Mesenchymal stem cell (in vitro differentiated cells and primary cell): ENCODE results near the gene NAT10.

ENCODE experiments used
- DNase-seq: peaks from one replicate; pipeline ENCODE4 v3.0.0-alpha.2; 2013
- H2AFZ ChIP-seq: one replicate; pipeline ENCODE4 v1.6.1; 2013; ENCODE audit warnings: low read depth, mild to moderate bottlenecking, control low read depth, inconsistent platforms, low read length, moderate library complexity
- H2AK5ac ChIP-seq: 2 replicates; pipeline ENCODE4 v1.6.1; 2013; ENCODE audit warnings: low read length, moderate library complexity, mild to moderate bottlenecking, inconsistent platforms; ENCODE audit not compliant: severe bottlenecking
- H2BK120ac ChIP-seq: one replicate; pipeline ENCODE4 v1.6.1; 2013; ENCODE audit warnings: low read depth, mild to moderate bottlenecking, inconsistent platforms, low read length, moderate library complexity
- H2BK12ac ChIP-seq, 2 experiments: one replicate each; pipeline ENCODE4 v1.6.1; 2013; ENCODE audit warnings: inconsistent platforms in 2 of 2, low read length in 2 of 2, mild to moderate bottlenecking in 2 of 2, moderate library complexity in 2 of 2, control low read depth in 1 of 2
- H2BK15ac ChIP-seq: one replicate; pipeline ENCODE4 v1.6.1; 2013; ENCODE audit warnings: mild to moderate bottlenecking, low read depth, inconsistent platforms; ENCODE audit not compliant: poor library complexity, severe bottlenecking
- H2BK5ac ChIP-seq: 2 replicates; pipeline ENCODE4 v1.6.1; 2013; ENCODE audit warnings: low read depth, mild to moderate bottlenecking, low read length, control low read depth, inconsistent platforms; ENCODE audit not compliant: poor library complexity, severe bottlenecking
- H3K14ac ChIP-seq, 2 experiments: one replicate each; pipeline ENCODE4 v1.6.1; 2013; ENCODE audit warnings: inconsistent platforms in 2 of 2, low read length in 2 of 2, control low read depth in 1 of 2, mild to moderate bottlenecking in 1 of 2, moderate library complexity in 1 of 2
- H3K18ac ChIP-seq, 2 experiments: one replicate each; pipeline ENCODE4 v1.6.1; 2013; ENCODE audit warnings: inconsistent platforms in 2 of 2, low read length in 2 of 2, control low read depth in 1 of 2, low read depth in 1 of 2, mild to moderate bottlenecking in 1 of 2
- H3K23ac ChIP-seq, 2 experiments: one replicate each; pipeline ENCODE4 v1.6.1; 2013; ENCODE audit warnings: inconsistent platforms in 2 of 2, low read length in 2 of 2, mild to moderate bottlenecking in 2 of 2, moderate library complexity in 2 of 2, control low read depth in 1 of 2
- H3K27ac ChIP-seq: 2 replicates; pipeline ENCODE4 v1.5.1; 2013; ENCODE audit warnings: mild to moderate bottlenecking, moderate library complexity, low read length, control low read depth, inconsistent platforms; ENCODE audit not compliant: poor library complexity, severe bottlenecking
- H3K27me3 ChIP-seq, 2 experiments: 2 replicates each; pipeline versions ENCODE4 v1.6.1 to v1.7.0; 2013; ENCODE audit warnings: low read length in 2 of 2, mild to moderate bottlenecking in 2 of 2, moderate library complexity in 2 of 2, control low read depth in 1 of 2, inconsistent platforms in 1 of 2; ENCODE audit not compliant: control insufficient read depth in 1 of 2, insufficient read depth in 1 of 2
- H3K36me3 ChIP-seq, 2 experiments: 2 replicates each; pipeline versions ENCODE4 v1.6.1 to v1.7.0; 2013; ENCODE audit warnings: low read length in 2 of 2, control low read depth in 1 of 2, inconsistent platforms in 1 of 2, low read depth in 1 of 2, mild to moderate bottlenecking in 1 of 2; ENCODE audit not compliant: insufficient read depth in 2 of 2, control insufficient read depth in 1 of 2
- H3K4ac ChIP-seq, 2 experiments: one replicate each; pipeline ENCODE4 v1.6.1; 2013; ENCODE audit warnings: inconsistent platforms in 2 of 2, low read length in 2 of 2, mild to moderate bottlenecking in 2 of 2, moderate library complexity in 2 of 2, control low read depth in 1 of 2, low read depth in 1 of 2
- H3K4me1 ChIP-seq: 2 replicates; pipeline ENCODE4 v1.6.1; 2013; ENCODE audit warnings: low read depth, low read length, control low read depth; ENCODE audit not compliant: control insufficient read depth, insufficient read depth
- H3K4me2 ChIP-seq: 2 replicates; pipeline ENCODE4 v1.6.1; 2013; ENCODE audit warnings: low read length, mild to moderate bottlenecking, inconsistent platforms; ENCODE audit not compliant: poor library complexity, severe bottlenecking
- H3K4me3 ChIP-seq, 2 experiments: 2 replicates each; pipeline versions ENCODE4 v1.5.1 to v1.7.0; 2013; ENCODE audit warnings: low read length in 2 of 2, mild to moderate bottlenecking in 2 of 2, control low read depth in 1 of 2, low read depth in 1 of 2; ENCODE audit not compliant: insufficient read depth in 1 of 2
- H3K79me1 ChIP-seq: replicated peaks from 2 replicates; pipeline ENCODE4 v1.6.1; 2013; ENCODE audit warnings: mild to moderate bottlenecking, control low read depth, low read length, inconsistent platforms; ENCODE audit not compliant: poor library complexity, severe bottlenecking
- H3K9ac ChIP-seq: 2 replicates; pipeline ENCODE4 v1.7.0; 2013; ENCODE audit warnings: mild to moderate bottlenecking, low read length, moderate library complexity
- H3K9me3 ChIP-seq: 2 replicates; pipeline ENCODE4 v1.7.0; 2013; ENCODE audit warnings: mild to moderate bottlenecking, low read length; ENCODE audit not compliant: control insufficient read depth
- H4K8ac ChIP-seq: one replicate; pipeline ENCODE4 v1.6.1; 2013; ENCODE audit warnings: inconsistent platforms, mild to moderate bottlenecking, low read length, moderate library complexity
- H4K91ac ChIP-seq: one replicate; pipeline ENCODE4 v1.6.1; 2013; ENCODE audit warnings: mild to moderate bottlenecking, low read length, inconsistent platforms
- WGBS: methylation state at CpG from one replicate; pipeline ENCODE4 v1.1.7; 2013; ENCODE audit warnings: mixed read lengths; 5-methylcytosine and 5-hydroxymethylcytosine counted together

The NAT10 gene

DNA sequence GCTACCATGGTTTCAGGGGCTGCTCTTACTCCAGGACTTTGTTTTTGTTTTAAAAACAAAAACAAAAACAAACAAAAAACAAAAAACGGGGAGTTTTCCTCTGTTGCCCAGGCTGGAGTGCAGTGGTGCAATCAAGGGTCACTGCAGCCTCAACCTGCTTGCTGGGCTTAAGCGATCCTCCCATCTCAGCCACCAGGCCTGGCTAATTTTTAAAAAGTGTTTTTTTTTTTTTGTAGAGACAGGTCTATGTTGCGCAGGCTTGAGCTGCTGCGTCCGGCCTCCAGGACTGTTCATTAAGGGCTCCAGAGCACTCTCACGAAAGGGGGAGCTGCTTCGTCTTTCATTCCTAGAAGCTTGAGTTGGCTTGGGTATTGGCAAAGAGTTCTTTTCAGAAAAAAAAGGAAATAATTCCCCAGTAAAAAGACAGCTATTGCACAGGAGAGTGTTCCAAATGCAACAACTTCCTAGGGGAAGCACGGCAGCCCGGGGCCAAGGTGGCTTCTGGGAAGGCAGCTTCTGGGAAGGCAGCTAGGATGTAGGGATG is 78.5 kb downstream of the NAT10 start:
- H3K36me3 ChIP-seq, result peaks cover 0 to 22% of the 10 kb centered on the region in 2 experiments
- H3K4me2 ChIP-seq, result no peak overlapping the region
- H3K14ac ChIP-seq, result no peak overlapping the region
- H3K4me1 ChIP-seq, result peaks cover 12% of the 10 kb centered on the region
- no peak overlapping the region for H3K9ac ChIP-seq
- H3K4ac ChIP-seq, result no peak overlapping the region
- H3K4me3 ChIP-seq, result no peak overlapping the region
- no peak overlapping the region for H3K23ac ChIP-seq
- no peaks in the 10 kb centered on the region for H3K9me3 ChIP-seq
- H4K91ac ChIP-seq, result no peak overlapping the region
- no peak overlapping the region for H2BK12ac ChIP-seq
- DNase-seq, result no peak
- H4K8ac ChIP-seq, result no peak overlapping the region
- H3K79me1 ChIP-seq, result peaks cover 46% of the 10 kb centered on the region
- 92% methylated on average over 9 of the region's 9 CpGs for WGBS
- no peak overlapping the region for H2BK120ac ChIP-seq
- H2BK5ac ChIP-seq, result no peak overlapping the region
- no peak overlapping the region for H3K27ac ChIP-seq
- H3K18ac ChIP-seq, result no peak overlapping the region
- no peak overlapping the region for H2BK15ac ChIP-seq
- H2AK5ac ChIP-seq, result no peak overlapping the region
- H2AFZ ChIP-seq, result no peak overlapping the region
- peaks cover 0 to 9% of the 10 kb centered on the region in 2 experiments for H3K27me3 ChIP-seq

DNA sequence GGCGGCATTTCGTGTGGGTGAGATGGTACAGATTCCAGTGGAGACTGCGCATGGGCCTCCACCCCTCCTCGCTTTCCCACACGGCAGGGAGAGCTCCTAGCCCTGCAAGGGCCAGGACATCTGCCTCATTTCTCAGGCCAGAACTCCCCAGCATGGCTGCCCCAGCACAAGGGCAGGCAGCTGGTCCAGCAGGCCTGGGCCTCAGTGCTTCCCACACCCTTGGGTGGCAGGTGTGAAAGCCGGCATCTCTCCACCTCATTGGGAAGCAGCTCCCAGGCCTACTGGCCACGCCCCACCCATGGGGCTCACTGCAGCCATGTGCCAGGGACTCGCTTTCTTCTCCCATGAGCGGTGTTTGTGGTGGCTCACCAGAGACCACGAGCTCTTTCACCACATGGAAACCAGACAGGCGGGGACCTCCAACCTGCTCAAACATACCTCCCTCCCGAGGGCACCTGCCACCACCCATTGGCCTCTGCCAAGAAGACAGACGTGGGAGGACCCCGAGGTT is 79.1 kb downstream of the NAT10 start:
- no peak overlapping the region for H2BK5ac ChIP-seq
- 97% methylated on average over 11 of the region's 14 CpGs for WGBS
- H3K27ac ChIP-seq, result no peak overlapping the region
- H3K23ac ChIP-seq, result no peak overlapping the region
- H2AFZ ChIP-seq, result no peak overlapping the region
- no peak overlapping the region for H3K4me2 ChIP-seq
- H3K4me1 ChIP-seq, result peaks cover 15% of the 10 kb centered on the region
- no peak overlapping the region for H3K4ac ChIP-seq
- no peak overlapping the region for H3K4me3 ChIP-seq
- H4K8ac ChIP-seq, result no peak overlapping the region
- no peak overlapping the region for H4K91ac ChIP-seq
- peaks cover 0 to 9% of the 10 kb centered on the region in 2 experiments for H3K27me3 ChIP-seq
- H2BK120ac ChIP-seq, result no peak overlapping the region
- H2BK12ac ChIP-seq, result no peak overlapping the region
- H2BK15ac ChIP-seq, result no peak overlapping the region
- no peak for DNase-seq
- H3K14ac ChIP-seq, result no peak overlapping the region
- no peak overlapping the region for H3K9ac ChIP-seq
- H3K36me3 ChIP-seq, result peaks cover 0 to 22% of the 10 kb centered on the region in 2 experiments
- no peak overlapping the region for H2AK5ac ChIP-seq
- H3K79me1 ChIP-seq, result peaks cover 44% of the 10 kb centered on the region
- H3K9me3 ChIP-seq, result no peaks in the 10 kb centered on the region
- H3K18ac ChIP-seq, result no peak overlapping the region

DNA sequence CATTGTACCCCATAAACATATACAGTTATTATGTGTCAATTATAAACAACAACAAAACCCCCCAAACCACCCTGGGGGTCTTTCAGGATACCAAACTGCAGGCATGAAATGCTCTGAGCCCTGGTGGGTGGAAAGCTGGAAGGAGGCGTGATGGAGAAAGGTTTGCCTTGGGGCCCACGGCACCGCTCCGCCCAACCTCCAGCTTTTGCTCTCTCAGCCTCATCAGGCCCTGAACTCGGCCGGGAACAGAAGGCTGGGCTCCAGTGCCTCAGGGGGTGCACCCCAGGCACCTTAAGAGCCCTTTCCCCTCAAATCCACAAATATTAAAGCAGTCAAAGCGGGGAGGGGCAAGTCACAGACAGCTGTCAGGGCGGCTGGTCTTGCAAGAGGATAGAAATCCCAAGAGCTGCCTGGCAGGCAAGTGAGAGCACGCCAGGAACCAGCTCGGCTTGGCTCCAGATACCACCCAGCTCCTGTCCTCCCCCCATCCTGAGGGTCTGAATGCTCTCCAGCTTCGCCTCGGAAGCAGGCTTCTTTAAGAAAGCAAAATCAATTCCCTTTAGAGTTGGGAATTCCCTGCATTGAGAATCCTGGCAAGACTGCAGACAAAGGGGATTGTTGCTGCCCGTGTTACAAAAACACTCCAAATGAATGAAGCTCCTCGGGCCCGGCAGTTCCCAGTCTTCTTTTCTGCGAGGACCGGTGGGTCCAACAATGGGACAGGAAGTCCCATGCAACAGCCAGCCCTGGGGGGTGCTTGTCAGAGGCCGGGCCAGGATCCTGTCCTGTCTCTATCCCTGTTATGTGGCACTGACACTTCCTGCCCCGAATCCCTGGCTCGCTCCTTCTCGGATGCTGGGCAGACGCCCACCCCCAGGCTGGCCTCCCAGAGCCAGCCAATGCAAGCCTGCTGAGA is 80.8 kb downstream of the NAT10 start:
- H4K8ac ChIP-seq, result no peak overlapping the region
- no peak overlapping the region for H2BK120ac ChIP-seq
- no peak overlapping the region for H3K27ac ChIP-seq
- H3K4ac ChIP-seq, result no peak overlapping the region
- peak overlapping the region; percentile 12 for H3K9ac ChIP-seq
- peaks cover 0 to 22% of the 10 kb centered on the region in 2 experiments for H3K36me3 ChIP-seq
- peak overlapping the region; percentile 70 for H2BK15ac ChIP-seq
- H3K4me1 ChIP-seq, result peaks cover 15% of the 10 kb centered on the region
- no peak overlapping the region for H2AFZ ChIP-seq
- H3K4me2 ChIP-seq, result no peak overlapping the region
- H2BK12ac ChIP-seq, result no peak overlapping the region
- no peak for DNase-seq
- WGBS, result 73% methylated on average over 22 of the region's 22 CpGs
- H4K91ac ChIP-seq, result no peak overlapping the region
- H3K9me3 ChIP-seq, result no peaks in the 10 kb centered on the region
- H3K27me3 ChIP-seq, result peaks cover 0 to 9% of the 10 kb centered on the region in 2 experiments
- no peak overlapping the region for H3K18ac ChIP-seq
- no peak overlapping the region for H3K4me3 ChIP-seq
- peak overlapping the region in 1 of 2 experiments; percentile 62 for H3K14ac ChIP-seq
- no peak overlapping the region for H2BK5ac ChIP-seq
- peaks cover 45% of the 10 kb centered on the region for H3K79me1 ChIP-seq
- no peak overlapping the region for H3K23ac ChIP-seq
- H2AK5ac ChIP-seq, result no peak overlapping the region

DNA sequence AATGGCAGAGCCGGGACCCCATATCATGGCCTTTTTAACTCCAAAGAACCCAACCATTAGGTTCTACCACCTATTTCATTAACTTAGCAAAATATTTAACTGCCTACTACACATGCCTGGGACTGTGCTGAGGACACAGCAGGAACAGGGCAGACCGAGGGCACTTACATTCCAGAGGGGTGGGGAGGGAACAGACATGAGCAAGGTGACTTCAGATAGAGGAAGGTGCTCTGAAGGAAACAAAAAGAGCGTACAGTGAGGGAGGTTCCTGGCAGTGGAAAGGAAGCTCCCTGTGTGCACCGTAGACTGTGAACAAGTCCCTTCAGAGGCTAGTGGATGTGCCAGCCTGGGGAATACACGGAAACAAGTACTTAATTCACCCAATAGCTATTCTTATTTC is 82.8 kb downstream of the NAT10 start:
- H4K91ac ChIP-seq, result no peak overlapping the region
- no peak overlapping the region for H3K14ac ChIP-seq
- H3K4me1 ChIP-seq, result peaks cover 27% of the 10 kb centered on the region
- no peak overlapping the region for H2AK5ac ChIP-seq
- H3K4me2 ChIP-seq, result no peak overlapping the region
- peaks cover 36% of the 10 kb centered on the region for H3K79me1 ChIP-seq
- no peak overlapping the region for H3K4ac ChIP-seq
- H2AFZ ChIP-seq, result no peak overlapping the region
- no peak overlapping the region for H3K18ac ChIP-seq
- no peaks in the 10 kb centered on the region for H3K9me3 ChIP-seq
- H3K4me3 ChIP-seq, result no peak overlapping the region
- no peak overlapping the region for H2BK5ac ChIP-seq
- no peak overlapping the region for H3K27ac ChIP-seq
- no peak for DNase-seq
- no peak overlapping the region for H4K8ac ChIP-seq
- H2BK120ac ChIP-seq, result no peak overlapping the region
- H3K36me3 ChIP-seq, result peaks cover 0 to 21% of the 10 kb centered on the region in 2 experiments
- no peak overlapping the region for H2BK12ac ChIP-seq
- no peak overlapping the region for H2BK15ac ChIP-seq
- H3K27me3 ChIP-seq, result peaks cover 0 to 9% of the 10 kb centered on the region in 2 experiments
- no peak overlapping the region for H3K9ac ChIP-seq
- no peak overlapping the region for H3K23ac ChIP-seq
- WGBS, result 83% methylated on average over 3 of the region's 5 CpGs
